Measurements from ENCODE around the gene YPEL5.

GRCh38 chr2:30149513-30149912 lies 2.7 kb downstream of the YPEL5 start:
- no peak for TF ChIP-seq POLR2A (IDR thresholded peaks at IDR 0.05; ENCODE audit: low read length)
- no peak for TF ChIP-seq MAZ (IDR thresholded peaks at IDR 0.05; ENCODE audit: borderline replicate concordance, low read depth, low read length)
- TF ChIP-seq CBX2 (IDR thresholded peaks at IDR 0.05; ENCODE audit: borderline replicate concordance, low read depth), result no peak
